Measurements from ENCODE around the gene FTL.

DNA sequence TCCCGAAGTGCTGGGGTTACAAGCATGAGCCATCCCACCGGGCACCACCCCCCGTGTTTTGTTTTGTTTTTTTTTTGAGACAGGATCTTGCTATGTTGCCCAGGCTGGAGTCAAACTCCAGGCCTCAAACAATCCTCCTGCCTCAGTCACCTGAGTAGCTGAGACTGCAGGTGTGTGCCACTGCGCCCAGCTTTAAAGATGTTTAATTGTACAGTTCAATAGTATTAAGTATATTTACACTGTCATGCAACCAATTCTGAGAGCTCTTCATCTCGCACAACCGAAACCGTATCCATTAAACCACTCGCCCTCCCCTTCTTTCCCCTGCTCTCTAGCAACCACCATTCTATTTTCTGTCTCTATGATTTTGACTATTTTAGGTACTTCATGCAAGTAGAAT lies 49.4 kb upstream of the FTL start:
- no peak for TF ChIP-seq CTCF (IDR thresholded peaks at IDR 0.05; ENCODE audit: low read depth, low read length)
- no peak for TF ChIP-seq EZH2phosphoT487 (IDR thresholded peaks at IDR 0.05; ENCODE audit: low read depth)
